Uterus (tissue), 4 donors: Measurements from ENCODE around the gene SLC8A2. TPM values are rescaled to one million over a fixed set of nuclear protein-coding genes. Genes with fewer than 3 reads are reported as not detected.
A peak's percentile ranks its signal among the peaks of the same experiment; 100 is the strongest.

Experiments
- DNase-seq, 2 donors: peaks; one replicate each; pipeline ENCODE4 v3.0.0-alpha.2; 2019 to 2020
- H3K27ac ChIP-seq, 2 donors: fragments of 200-600 bp; sonication (generic); 1 replicate in 1 of 2; 2 replicates in 1 of 2; pipeline ENCODE4 v1.5.1; 2016 to 2018
- H3K27me3 ChIP-seq, 2 donors: fragments of 200-600 bp; sonication (generic); one replicate each; pipeline ENCODE4 v1.5.1; 2018 to 2019; ENCODE audit warnings: control low read depth in 1 of 2
- H3K36me3 ChIP-seq, 2 donors: fragments of 200-600 bp; sonication (generic); one replicate each; pipeline ENCODE4 v1.5.1; 2019; ENCODE audit warnings: control low read depth in 1 of 2
- H3K4me1 ChIP-seq, 2 donors: fragments of 200-600 bp; sonication (generic); one replicate each; pipeline ENCODE4 v1.5.1; 2018 to 2019; ENCODE audit warnings: control low read depth in 1 of 2
- H3K4me3 ChIP-seq, 2 donors: fragments of 200-600 bp; sonication (generic); 1 replicate in 1 of 2; 2 replicates in 1 of 2; pipeline ENCODE4 v1.5.1; 2018 to 2019; ENCODE audit warnings: mild to moderate bottlenecking in 1 of 2
- H3K9me3 ChIP-seq, 2 donors: fragments of 200-600 bp; sonication (generic); one replicate each; pipeline ENCODE4 v1.5.1; 2019; ENCODE audit warnings: control low read depth in 1 of 2
- CTCF ChIP-seq, 4 experiments: fragments of 200-600 bp in 2 of 4; fragments of 450-650 bp in 2 of 4; sonication (generic) in 2 of 4; IDR thresholded peaks; one replicate each; pipeline ENCODE4 v1.5.1; 2016 to 2019; ENCODE audit warnings: antibody characterized with exemption in 4 of 4, mild to moderate bottlenecking in 2 of 4, moderate library complexity in 1 of 4
- POLR2A ChIP-seq, 2 donors: fragments of 450-650 bp; IDR thresholded peaks; one replicate each; pipeline ENCODE4 v1.6.1; 2016; ENCODE audit warnings: antibody characterized with exemption in 2 of 2, mild to moderate bottlenecking in 1 of 2, moderate library complexity in 1 of 2
- intact Hi-C: fragments of 100-400 bp; cut with DNase I; formaldehyde crosslinking; loops from one replicate; pipeline ENCODE4 v1.15.1; 2023; ENCODE audit warnings: low total_unique reads
- total RNA-seq, 4 donors: library from RNA; depleted of rRNA in 3 of 4; stranded (reverse); fragments of >200 nt in 3 of 4; gene quantifications; one replicate each; pipeline versions ENCODE4 v1.1.0 to v1.2.4, GENCODE V29; 2014 to 2023
- donor health status: DM: yes; HTN: yes; CAD: no.

SLC8A2 gene
- total RNA-seq, 4 donors from 2014 or later = 3.4 to 17.8 (median 11.0) TPM

DNA sequence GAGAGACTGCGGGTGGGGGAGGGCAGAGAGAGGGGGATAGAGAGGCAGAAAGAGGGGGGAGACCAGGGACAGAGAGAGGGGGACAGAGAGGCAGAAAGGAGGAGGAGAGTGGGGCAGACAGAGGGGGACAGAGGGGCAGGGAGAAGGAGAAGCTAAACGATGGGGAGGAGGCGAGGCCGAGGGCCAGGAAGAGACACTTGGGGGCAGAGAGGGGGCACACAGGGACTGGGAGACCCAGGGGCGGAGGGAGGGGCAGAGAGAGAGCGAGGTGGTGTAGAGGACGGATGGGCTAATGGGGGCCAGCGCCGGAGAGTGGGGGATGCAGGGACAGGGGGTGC, 53.0 kb downstream of the SLC8A2 start:
- Histone ChIP-seq H3K36me3 (no peaks in the 10 kb centered on the region), H3K27me3 (no peaks in the 10 kb centered on the region), H3K27ac (peak overlapping the region; percentile 68 to 91), H3K9me3 (no peaks in the 10 kb centered on the region), H3K4me3 (peak overlapping the region; percentile 50 to 67), H3K4me1 (peaks cover 0 to 10% of the 10 kb centered on the region in 2 donors)
- DNase-seq = no peak
- intact Hi-C loops = no loop called here
- no peak for TF ChIP-seq CTCF (IDR thresholded peaks at IDR 0.05)
- TF ChIP-seq POLR2A (IDR thresholded peaks at IDR 0.05) = no peak

- peak overlapping the region; percentile 50 to 67 for H3K4me3 ChIP-seq
- intact Hi-C loops = no loop called here
These were observed 53.7 kb downstream of the SLC8A2 start for GRCh38 chr19:47417746-47418691.

DNA sequence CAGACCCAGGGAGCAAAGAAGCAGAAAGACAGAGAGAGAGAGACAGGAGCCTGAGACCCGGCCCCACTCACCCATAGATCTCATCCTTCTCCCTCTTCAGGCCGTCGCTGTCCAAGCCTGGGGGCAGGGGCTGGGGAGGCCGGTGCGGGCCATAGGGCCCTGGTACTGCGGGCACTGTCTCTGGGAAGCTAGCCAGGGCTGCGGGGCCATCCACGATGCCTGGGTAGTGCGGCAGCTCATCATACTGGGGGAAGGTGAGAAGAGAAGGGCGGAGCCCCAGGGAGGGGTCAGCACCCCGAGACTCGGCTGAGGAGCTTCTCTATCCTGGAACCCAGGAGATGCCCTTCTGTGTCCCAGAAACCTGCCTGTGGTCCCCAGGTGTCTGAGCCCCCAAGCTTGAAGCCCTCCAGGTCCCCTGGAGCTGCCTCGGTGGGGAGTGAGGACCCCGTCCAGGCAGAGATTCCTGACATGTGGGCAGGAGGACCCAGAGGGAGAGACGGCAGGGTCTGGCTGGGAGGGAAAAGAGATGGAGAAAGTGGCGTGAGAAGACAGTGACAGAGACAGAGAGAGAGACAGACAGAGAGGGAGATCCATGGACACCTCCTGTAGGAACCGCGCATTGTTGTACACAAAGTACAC, 54.5 kb downstream of the SLC8A2 start:
- H3K4me3 ChIP-seq = no peak overlapping the region
- intact Hi-C loops = no loop called here
- H3K36me3 ChIP-seq = no peaks in the 10 kb centered on the region
- H3K4me1 ChIP-seq = peaks cover 0 to 10% of the 10 kb centered on the region in 2 donors
- TF ChIP-seq CTCF (IDR thresholded peaks at IDR 0.05) = no peak
- no peak for TF ChIP-seq POLR2A (IDR thresholded peaks at IDR 0.05)
- DNase-seq = no peak
- no peaks in the 10 kb centered on the region for H3K27me3 ChIP-seq
- peak overlapping the region; percentile 37 to 50 for H3K27ac ChIP-seq
- H3K9me3 ChIP-seq = no peaks in the 10 kb centered on the region

More at GRCh38 chr19:47417746-47418691, 53.7 kb downstream of the SLC8A2 start:
- DNase-seq = no peak
- H3K27ac ChIP-seq = peak overlapping the region; percentile 68 to 91
- TF ChIP-seq POLR2A (IDR thresholded peaks at IDR 0.05) = no peak
- no peak for TF ChIP-seq CTCF (IDR thresholded peaks at IDR 0.05)
- no peaks in the 10 kb centered on the region for H3K9me3 ChIP-seq
- no peaks in the 10 kb centered on the region for H3K27me3 ChIP-seq
- H3K4me1 ChIP-seq = peaks cover 0 to 10% of the 10 kb centered on the region in 2 donors
- H3K36me3 ChIP-seq = no peaks in the 10 kb centered on the region

DNA sequence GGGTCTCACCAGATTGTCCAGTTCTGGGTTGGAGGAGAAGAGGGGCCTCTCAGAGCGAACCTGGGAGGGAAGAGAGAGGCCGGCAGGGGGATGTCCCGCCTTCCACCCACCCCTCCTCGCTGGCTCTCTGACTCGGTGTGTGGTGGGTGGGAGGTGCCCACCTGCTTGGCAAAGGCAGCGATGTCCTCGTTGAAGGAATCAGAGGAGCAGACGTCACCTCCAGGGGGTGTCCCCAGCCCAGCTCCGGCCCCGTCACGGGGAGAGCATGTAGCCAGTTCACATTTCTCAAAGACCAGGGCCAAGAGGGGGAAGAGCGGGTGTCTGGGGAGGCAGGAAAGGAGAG, 55.1 kb downstream of the SLC8A2 start:
- no peak for TF ChIP-seq CTCF (IDR thresholded peaks at IDR 0.05)
- no peak for TF ChIP-seq POLR2A (IDR thresholded peaks at IDR 0.05)
- Histone ChIP-seq H3K27me3 (no peaks in the 10 kb centered on the region), H3K36me3 (no peaks in the 10 kb centered on the region), H3K9me3 (no peaks in the 10 kb centered on the region), H3K4me3 (no peak overlapping the region), H3K27ac (peak overlapping the region in 1 of 2 donors; percentile 50), H3K4me1 (peaks cover 0 to 10% of the 10 kb centered on the region in 2 donors)
- intact Hi-C loops = no loop called here
- no peak for DNase-seq
